ENCODE measurements around the gene KRT40. TPM values are rescaled to one million over a fixed set of nuclear protein-coding genes. Genes with fewer than 3 reads are reported as not detected.
A peak's percentile ranks its signal among the peaks of the same experiment; 100 is the strongest.
"Not testable (repeated sequence)": the region's sequence is repeated elsewhere in the genome, so short reads cannot be mapped to it uniquely, and the experiment has no call there.

KRT40 gene
- total RNA-seq, 1 experiment from 2014 or later, result not detected

DNA sequence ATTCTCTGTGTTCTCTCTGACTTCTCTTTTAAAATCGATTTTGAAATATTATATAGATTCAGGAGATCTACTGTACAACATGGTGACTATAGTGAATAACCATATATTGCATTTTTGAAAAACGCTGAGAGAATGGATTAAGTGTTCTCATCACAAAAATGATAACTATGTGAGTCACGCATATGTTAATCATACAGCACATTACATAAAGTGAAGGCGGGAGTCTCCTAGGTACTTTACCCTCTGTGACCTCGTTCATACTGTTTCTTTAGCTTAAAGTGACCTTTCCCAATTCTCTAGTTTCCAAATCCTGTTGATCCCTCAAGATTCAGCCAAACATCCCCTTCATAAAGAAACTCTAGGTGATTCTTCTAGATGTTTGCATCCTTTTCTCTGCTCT, 18.7 kb upstream of the KRT40 start:
- Mint-ChIP-seq H3K4me3 (ENCODE audit: unreplicated experiment) (no peak overlapping the region), H3K4me1 (ENCODE audit: low read depth, unreplicated experiment) (peaks cover 38% of the 10 kb centered on the region), H3K36me3 (ENCODE audit: insufficient read depth, unreplicated experiment) (peaks cover 6% of the 10 kb centered on the region), H3K9me3 (ENCODE audit: unreplicated experiment) (no peaks in the 10 kb centered on the region), H3K27ac (ENCODE audit: unreplicated experiment) (peak overlapping the region; percentile 89), H3K27me3 (ENCODE audit: insufficient read depth, unreplicated experiment) (no peaks in the 10 kb centered on the region)
- ChIA-PET CTCF (no interaction called here), POLR2A (interaction anchor here (0.5 kb wide), 1 partner anchor 526 kb away, joined by 3 read pairs; no protein-coding TSS in a partner anchor)
- DNase-seq, result no peak
- no peak overlapping the region for H3K4me3 ChIP-seq (ENCODE audit: low read depth, low read length)
- peaks cover 6% of the 10 kb centered on the region; the same call in 1 of the 2 replicates for H3K9me3 ChIP-seq
- no TSS peak for BruUV-seq (replicated peaks)
- intact Hi-C loops (cut with micrococcal nuclease; ENCODE audit: unreplicated experiment), result no loop called here
- no peaks in the 10 kb centered on the region for H3K36me3 ChIP-seq (ENCODE audit: control insufficient read depth, insufficient read depth, low read length)
- TF ChIP-seq, protein P1, sequence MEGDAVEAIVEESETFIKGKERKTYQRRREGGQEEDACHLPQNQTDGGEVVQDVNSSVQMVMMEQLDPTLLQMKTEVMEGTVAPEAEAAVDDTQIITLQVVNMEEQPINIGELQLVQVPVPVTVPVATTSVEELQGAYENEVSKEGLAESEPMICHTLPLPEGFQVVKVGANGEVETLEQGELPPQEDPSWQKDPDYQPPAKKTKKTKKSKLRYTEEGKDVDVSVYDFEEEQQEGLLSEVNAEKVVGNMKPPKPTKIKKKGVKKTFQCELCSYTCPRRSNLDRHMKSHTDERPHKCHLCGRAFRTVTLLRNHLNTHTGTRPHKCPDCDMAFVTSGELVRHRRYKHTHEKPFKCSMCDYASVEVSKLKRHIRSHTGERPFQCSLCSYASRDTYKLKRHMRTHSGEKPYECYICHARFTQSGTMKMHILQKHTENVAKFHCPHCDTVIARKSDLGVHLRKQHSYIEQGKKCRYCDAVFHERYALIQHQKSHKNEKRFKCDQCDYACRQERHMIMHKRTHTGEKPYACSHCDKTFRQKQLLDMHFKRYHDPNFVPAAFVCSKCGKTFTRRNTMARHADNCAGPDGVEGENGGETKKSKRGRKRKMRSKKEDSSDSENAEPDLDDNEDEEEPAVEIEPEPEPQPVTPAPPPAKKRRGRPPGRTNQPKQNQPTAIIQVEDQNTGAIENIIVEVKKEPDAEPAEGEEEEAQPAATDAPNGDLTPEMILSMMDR (IDR thresholded peaks at IDR 0.05; ENCODE audit: insufficient read depth in 1 of 2, low read depth in 1 of 2, low read length in 1 of 2, severe bottlenecking in 1 of 2, unreplicated experiment in 1 of 2), result no peak
- H3K4me1 ChIP-seq, result peaks cover 24% of the 10 kb centered on the region
- H3K27me3 ChIP-seq (replicated peaks; ENCODE audit: control insufficient read depth, insufficient read depth, low read length), result no peaks in the 10 kb centered on the region

DNA sequence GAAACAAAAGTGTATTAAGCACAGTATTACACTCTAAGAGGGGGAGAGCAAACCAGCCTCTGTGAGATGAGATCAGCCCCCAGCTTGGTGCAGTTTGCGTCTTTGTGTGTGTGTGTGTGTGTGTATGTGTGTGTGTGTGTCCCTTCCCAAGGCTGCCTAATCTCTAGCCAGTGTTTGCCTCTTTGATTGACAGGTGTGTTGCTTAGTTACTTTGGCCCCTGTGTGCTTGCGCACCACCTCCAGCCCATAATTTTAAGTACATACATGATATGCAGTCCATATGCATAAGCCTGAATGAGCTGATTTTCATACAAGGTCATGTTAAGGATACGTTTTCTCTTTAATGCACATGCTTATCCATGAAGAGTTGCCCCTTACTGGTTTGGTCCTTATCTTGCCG, 17.7 kb upstream of the KRT40 start:
- H3K27me3 Mint-ChIP-seq (ENCODE audit: insufficient read depth, unreplicated experiment), result no peaks in the 10 kb centered on the region
- H3K4me1 Mint-ChIP-seq (ENCODE audit: low read depth, unreplicated experiment), result peaks cover 38% of the 10 kb centered on the region
- H3K36me3 ChIP-seq (ENCODE audit: control insufficient read depth, insufficient read depth, low read length), result no peaks in the 10 kb centered on the region
- CTCF ChIA-PET, result no interaction called here
- H3K9me3 Mint-ChIP-seq (ENCODE audit: unreplicated experiment), result no peaks in the 10 kb centered on the region
- no peak overlapping the region for H3K4me3 Mint-ChIP-seq (ENCODE audit: unreplicated experiment)
- POLR2A ChIA-PET, result no interaction called here
- intact Hi-C loops (cut with micrococcal nuclease; ENCODE audit: unreplicated experiment), result no loop called here
- no TSS peak for BruUV-seq (replicated peaks)
- DNase-seq, result no peak
- peak overlapping the region; percentile 89 for H3K27ac Mint-ChIP-seq (ENCODE audit: unreplicated experiment)
- H3K9me3 ChIP-seq, result peaks cover 4% of the 10 kb centered on the region; the same call in 1 of the 2 replicates
- TF ChIP-seq, protein P1 (IDR thresholded peaks at IDR 0.05; ENCODE audit: insufficient read depth in 1 of 2, low read depth in 1 of 2, low read length in 1 of 2, severe bottlenecking in 1 of 2, unreplicated experiment in 1 of 2), result no peak
- H3K27me3 ChIP-seq (replicated peaks; ENCODE audit: control insufficient read depth, insufficient read depth, low read length), result no peaks in the 10 kb centered on the region
- H3K36me3 Mint-ChIP-seq (ENCODE audit: insufficient read depth, unreplicated experiment), result peaks cover 6% of the 10 kb centered on the region
- H3K4me3 ChIP-seq (ENCODE audit: low read depth, low read length), result no peak overlapping the region
- peaks cover 19% of the 10 kb centered on the region for H3K4me1 ChIP-seq

DNA sequence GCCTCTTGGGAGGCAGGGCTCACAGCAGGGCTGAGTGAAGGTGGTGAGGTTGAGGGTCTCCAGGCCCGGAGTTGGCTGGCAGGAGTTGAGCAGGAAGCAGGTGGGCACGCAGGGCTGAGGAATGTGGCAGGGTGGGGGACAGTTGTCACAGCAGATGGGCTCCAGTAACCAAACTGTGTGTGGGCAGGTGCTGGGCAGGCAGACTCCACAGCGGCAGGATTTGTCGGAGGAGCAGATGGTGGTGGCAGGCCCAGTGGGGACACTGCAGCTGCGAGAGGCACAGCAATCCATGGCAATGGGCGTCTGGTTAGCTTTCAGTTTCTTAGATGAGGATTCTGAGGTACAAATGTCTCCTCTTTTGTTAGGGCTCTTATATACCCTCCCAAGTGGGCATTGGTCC, 15.4 kb upstream of the KRT40 start, which contains the start of gene KRTAP3-2:
TSS of gene KRTAP3-2 (minus strand) at position 344 of the 400 bp plus-strand sequence. CDS start at position 291, 53 bp downstream.
- BruUV-seq (replicated peaks); CTCF ChIA-PET: not testable (repeated sequence)
- H3K4me1 Mint-ChIP-seq (ENCODE audit: low read depth, unreplicated experiment), result peaks cover 30% of the 10 kb centered on the region

DNA sequence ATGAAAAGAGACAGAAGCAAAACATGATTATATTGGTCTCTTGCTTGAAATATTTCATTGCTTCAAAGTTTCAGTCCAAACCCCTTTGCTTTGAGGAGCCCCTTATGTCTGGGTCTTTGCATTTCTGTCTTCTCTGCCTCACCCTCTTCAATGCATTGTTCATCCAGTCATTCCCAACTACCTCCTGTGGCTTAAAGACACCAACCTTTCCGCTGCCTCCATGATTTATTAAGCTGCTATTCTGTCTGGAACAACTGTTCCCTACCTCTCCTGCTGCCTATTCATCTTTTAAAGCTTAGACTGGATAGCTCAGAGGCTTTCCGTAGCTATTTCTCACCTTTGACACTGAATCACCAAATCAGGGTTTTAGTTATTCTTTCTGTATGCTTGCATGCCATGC, 13.2 kb upstream of the KRT40 start:
- Mint-ChIP-seq H3K27me3 (ENCODE audit: insufficient read depth, unreplicated experiment) (no peaks in the 10 kb centered on the region), H3K36me3 (ENCODE audit: insufficient read depth, unreplicated experiment) (no peaks in the 10 kb centered on the region), H3K4me3 (ENCODE audit: unreplicated experiment) (no peak overlapping the region), H3K4me1 (ENCODE audit: low read depth, unreplicated experiment) (peaks cover 33% of the 10 kb centered on the region), H3K9me3 (ENCODE audit: unreplicated experiment) (peaks cover 11% of the 10 kb centered on the region), H3K27ac (ENCODE audit: unreplicated experiment) (no peak overlapping the region)
- intact Hi-C loops (cut with micrococcal nuclease; ENCODE audit: unreplicated experiment), result no loop called here
- TF ChIP-seq, protein P1 (IDR thresholded peaks at IDR 0.05; ENCODE audit: insufficient read depth in 1 of 2, low read depth in 1 of 2, low read length in 1 of 2, severe bottlenecking in 1 of 2, unreplicated experiment in 1 of 2), result no peak
- H3K4me3 ChIP-seq (ENCODE audit: low read depth, low read length), result no peak overlapping the region
- POLR2A ChIA-PET, result no interaction called here
- H3K27me3 ChIP-seq (replicated peaks; ENCODE audit: control insufficient read depth, insufficient read depth, low read length), result no peaks in the 10 kb centered on the region
- H3K36me3 ChIP-seq (ENCODE audit: control insufficient read depth, insufficient read depth, low read length), result no peaks in the 10 kb centered on the region
- no peak for DNase-seq
- CTCF ChIA-PET, result no interaction called here
- H3K4me1 ChIP-seq, result peaks cover 5% of the 10 kb centered on the region; the same call in 1 of the 2 replicates
- peaks cover 4% of the 10 kb centered on the region; the same call in 1 of the 2 replicates for H3K9me3 ChIP-seq
- BruUV-seq (replicated peaks), result no TSS peak

More for the DNA sequence above, 15.4 kb upstream of the KRT40 start, which contains the start of gene KRTAP3-2:
- H3K27me3 ChIP-seq (replicated peaks; ENCODE audit: control insufficient read depth, insufficient read depth, low read length); H3K27me3 Mint-ChIP-seq (ENCODE audit: insufficient read depth, unreplicated experiment); H3K27ac Mint-ChIP-seq (ENCODE audit: unreplicated experiment); H3K4me3 Mint-ChIP-seq (ENCODE audit: unreplicated experiment); H3K4me1 ChIP-seq; H3K36me3 ChIP-seq (ENCODE audit: control insufficient read depth, insufficient read depth, low read length); intact Hi-C loops (cut with micrococcal nuclease; ENCODE audit: unreplicated experiment); POLR2A ChIA-PET; H3K4me3 ChIP-seq (ENCODE audit: low read depth, low read length); H3K9me3 ChIP-seq; H3K36me3 Mint-ChIP-seq (ENCODE audit: insufficient read depth, unreplicated experiment); DNase-seq: not testable (repeated sequence)
- peaks cover 11% of the 10 kb centered on the region for H3K9me3 Mint-ChIP-seq (ENCODE audit: unreplicated experiment)
